HPDE6-E6E7 (cell line): Measurements from ENCODE around the gene KRT33A.

ENCODE experiments used
- DNase-seq: peaks from one replicate; pipeline ENCODE4 v3.0.0; 2011; ENCODE audit warnings: missing footprints; ENCODE audit errors: extremely low spot score

KRT33A gene

DNA sequence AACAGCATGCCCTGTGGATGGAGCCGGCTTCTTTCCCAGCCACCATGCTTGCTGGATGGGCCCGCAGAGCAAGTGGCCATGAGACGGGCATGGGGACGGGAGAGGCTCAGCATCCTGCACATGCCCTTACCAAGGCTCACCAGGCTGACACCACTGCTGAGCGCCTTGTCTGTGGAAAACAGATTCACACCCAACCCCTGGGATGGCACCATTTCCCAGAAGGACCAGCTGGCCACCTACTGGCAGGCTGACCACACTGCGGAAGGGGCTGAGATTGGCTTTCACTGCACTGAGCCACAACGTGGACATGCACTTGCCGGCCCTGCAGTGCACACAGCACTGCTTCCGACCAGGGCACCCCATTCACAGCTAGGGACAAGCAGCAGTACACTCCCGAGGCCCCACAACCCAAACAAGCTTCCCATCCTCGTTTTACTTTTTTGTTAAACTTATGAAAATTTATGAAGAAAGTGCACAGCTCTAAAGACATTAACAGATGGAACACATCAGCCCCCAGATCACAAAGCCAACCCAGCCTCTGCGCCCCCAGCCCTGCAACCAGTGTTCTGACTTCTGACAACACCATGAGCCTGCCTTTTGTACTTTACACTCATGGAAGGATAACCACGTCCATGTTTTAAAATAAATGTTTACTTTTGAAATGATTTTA, 21.2 kb downstream of the KRT33A start:
- DNase-seq: peak; percentile 57

DNA sequence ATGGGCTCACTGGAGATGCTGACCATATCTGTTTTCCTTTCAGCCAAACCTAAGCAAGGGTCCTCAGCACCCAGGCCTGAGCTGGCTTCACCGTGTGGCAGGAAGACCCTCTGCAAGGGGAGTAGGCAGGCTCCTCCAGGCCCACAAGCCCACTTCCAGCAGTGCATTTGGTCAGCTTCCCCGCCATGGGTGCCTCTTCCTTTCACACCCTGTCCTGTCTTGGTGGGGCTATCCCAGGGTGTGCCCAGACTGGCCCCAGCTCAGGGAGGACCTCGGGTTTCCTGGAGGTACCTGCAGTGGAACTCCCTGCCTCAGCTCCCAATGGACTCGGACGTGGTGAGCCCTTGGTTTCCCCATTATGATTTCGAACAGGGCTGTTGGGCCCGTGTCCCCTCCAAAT, 22.4 kb downstream of the KRT33A start:
- no peak for DNase-seq

- no peak for DNase-seq
Measured at GRCh38 chr17:41327411-41328120, 23.1 kb downstream of the KRT33A start.

DNA sequence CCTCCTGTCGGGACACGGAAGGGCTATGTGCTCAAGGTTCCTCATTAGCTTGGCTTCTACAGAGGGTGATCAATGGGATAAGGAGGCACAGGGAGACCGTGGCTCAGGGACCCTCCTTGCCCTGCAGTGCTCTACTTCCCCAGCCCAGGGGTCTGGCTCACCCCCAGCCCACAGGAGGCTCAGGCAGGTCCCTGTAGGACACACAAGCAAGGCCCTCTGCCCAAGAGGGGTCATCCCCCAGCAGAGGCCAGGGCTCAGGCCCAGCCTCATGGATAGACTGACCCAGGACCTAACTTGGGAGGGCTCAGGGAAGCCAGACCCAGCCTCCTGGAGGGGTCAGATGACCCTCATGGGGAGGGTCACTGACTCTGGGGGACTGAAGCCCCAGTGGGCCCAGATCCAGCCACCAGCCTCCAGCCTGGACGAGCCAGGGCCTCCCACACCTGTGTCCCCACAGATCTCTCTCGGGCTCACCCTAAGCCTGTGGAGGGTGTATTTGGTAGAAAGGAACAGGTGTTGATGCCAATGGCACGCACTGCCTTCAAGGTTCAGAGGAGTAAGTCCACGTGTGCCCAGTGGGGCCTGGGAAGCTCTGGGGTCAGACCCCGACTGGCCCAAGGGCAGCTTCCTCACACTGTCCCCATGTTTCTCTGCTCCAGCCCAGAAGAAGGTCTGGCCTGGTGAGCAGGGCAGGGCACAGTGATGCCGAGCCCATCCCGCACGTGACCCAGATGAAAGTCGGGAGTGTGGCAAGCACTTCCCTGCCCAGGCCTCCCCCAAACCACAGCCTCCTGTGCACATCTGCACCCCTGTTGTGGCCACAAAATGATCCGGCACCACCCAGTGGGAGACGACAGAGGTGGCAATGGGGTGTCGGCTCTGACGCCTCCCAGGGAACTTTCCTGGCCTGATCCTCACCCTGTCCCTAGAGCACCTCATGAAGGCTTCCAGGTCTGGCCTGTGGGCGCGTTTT, 24.2 kb downstream of the KRT33A start:
- no peak for DNase-seq

DNA sequence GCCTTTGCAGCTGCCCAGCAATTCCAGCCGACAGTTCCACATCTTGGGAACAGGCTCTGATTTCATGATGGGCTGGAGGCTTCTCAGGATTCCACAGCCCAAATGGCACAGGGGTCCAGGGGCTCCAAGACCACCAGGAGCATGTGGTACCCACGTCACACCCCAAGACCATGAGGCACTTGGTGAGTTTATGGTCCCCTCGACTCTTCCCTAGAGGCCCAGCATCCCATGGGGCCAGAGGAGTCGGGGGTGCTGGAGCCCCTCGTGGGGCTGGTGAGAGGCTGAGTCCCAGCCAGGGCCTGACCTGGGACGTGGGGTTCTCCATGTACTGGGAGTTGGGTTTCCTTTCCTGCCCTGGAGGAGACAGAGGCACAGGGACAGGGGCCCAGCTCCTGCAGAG, 25.0 kb downstream of the KRT33A start:
- no peak for DNase-seq

GRCh38 chr17:41325126-41325525, 25.5 kb downstream of the KRT33A start:
- no peak for DNase-seq

- DNase-seq: peak; percentile 61
Measured at GRCh38 chr17:41324180-41325075, 26.2 kb downstream of the KRT33A start.

- DNase-seq: no peak
Measured at GRCh38 chr17:41322903-41323895, 27.4 kb downstream of the KRT33A start.

GRCh38 chr17:41322094-41322902, 28.3 kb downstream of the KRT33A start:
- peak; percentile 45 for DNase-seq

GRCh38 chr17:41318231-41318630, 32.4 kb downstream of the KRT33A start:
- no peak for DNase-seq

- peak; percentile 46 for DNase-seq
Measured at GRCh38 chr17:41315814-41316445, 34.7 kb downstream of the KRT33A start.

DNA sequence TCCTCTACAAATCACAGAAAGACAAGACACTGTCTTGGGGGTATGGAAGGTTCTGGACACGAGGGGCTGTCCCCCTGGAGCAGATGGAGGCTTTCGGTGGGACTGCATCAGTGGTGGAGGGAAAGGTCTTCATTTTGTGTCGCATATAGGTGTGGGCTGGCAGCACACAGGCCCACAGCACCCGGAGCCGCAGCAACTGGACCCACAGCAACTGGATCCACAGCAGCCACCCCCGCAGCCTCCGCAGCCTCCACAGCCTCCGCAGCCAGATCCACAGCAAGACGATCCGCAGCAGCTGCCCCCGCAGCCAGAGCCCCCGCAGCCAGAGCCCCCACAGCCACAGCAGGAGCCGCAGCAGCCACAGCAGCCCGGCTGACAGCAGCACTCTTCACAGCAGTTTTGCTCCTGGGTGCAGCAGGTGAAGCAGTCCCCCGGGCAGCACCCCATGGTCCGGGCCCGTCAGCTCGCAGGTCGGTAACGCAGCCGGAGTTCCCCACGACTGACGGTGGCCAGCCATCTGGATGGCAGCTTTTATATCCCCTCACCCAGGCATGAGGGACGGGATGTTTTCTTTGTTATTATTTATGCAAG, 35.3 kb downstream of the KRT33A start, which contains the start of gene KRTAP17-1:
KRTAP17-1 (minus strand) TSS at position 507 of the 591 bp plus-strand sequence; CDS start at position 447, 60 bp downstream.
- no peak for DNase-seq

GRCh38 chr17:41311111-41311510, 39.5 kb downstream of the KRT33A start:
- DNase-seq: no peak

DNA sequence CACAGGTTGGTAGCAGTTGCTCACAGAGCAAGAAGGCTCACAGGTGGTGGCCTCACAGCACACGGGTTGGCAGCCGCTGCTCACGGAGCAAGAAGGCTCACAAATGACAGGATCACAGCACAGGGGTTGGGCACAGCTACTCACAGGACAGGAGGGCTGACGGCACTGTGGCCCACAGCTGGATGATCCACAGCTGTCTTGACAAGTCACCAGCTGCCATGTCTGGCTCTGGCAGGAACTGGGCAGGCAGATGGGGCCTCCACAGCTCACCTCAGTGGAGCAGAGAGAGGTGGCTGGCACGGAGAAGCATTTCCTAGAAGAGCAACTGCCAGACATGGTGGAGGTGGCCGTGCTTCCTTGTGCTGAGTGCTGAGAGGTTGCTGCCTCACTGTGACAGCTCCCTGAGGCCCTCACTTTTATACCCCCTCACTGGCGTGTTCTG, 41.7 kb downstream of the KRT33A start, which contains the start of gene KRTAP16-1:
KRTAP16-1 (minus strand) TSS at position 392 of the 442 bp plus-strand sequence; CDS start at position 336, 56 bp downstream.
- no peak for DNase-seq

DNA sequence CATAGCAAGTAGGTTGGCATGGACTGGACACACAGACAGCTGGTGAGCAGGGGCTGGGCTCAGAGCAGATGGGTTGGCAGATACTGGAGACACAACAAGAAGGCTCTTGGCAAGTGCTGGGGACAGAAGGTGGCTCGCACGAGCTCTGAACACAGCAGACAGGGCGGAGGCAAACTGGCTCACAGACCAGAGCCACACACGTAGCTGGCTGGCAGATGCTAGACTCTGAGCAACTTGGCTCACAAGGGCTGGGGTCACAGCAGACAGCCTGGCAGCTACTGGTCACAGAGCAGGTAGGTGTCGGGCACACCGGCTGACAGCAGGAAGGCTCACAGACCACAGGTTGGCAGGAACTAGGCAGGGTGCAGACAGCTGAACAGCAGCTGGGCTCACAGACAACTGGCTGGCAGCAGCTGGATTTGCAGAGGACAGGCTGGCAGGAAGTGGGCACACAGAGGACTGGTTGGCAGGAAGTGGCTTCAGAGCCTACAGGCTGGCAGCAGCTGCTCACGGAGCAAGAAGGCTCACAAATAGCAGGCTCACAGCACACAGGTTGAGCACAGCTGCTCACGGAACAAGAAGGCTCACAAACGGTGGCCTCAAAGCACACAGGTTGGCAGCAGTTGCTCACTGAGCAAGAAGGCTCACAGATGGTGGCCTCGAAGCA, 42.2 kb downstream of the KRT33A start:
- no peak for DNase-seq

- DNase-seq: no peak
Measured at GRCh38 chr17:41307647-41308046, 43.0 kb downstream of the KRT33A start.

GRCh38 chr17:41304091-41304490, 46.5 kb downstream of the KRT33A start:
- DNase-seq: no peak
